GM12878 (cell line): ENCODE data around the gene LIN7A. TPM values are rescaled to one million over a fixed set of nuclear protein-coding genes. Genes with fewer than 3 reads are reported as not detected.

Experiments
- ATAC-seq: fragments of 200-7000 bp; cut with Tn5 transposase; 3 replicates; pipeline ENCODE4 v1.9.1; 2020; ENCODE audit warnings: mild to moderate bottlenecking, moderate library complexity
- BruUV-seq: library from RNA; stranded (reverse); fragments of 400-500 nt; replicated peaks from 2 replicates; lab custom pipeline; 2021; lab: Mats Ljungman, UMichigan
- CTCF ChIA-PET: fragments of 300-600 bp; sonication (Branson Sonifier 250); formaldehyde crosslinking; extraction: SDS; loops from one replicate; lab custom pipeline; 2021; ENCODE audit warnings: inconsistent platforms; lab: Yijun Ruan, JAX
- POLR2A ChIA-PET: fragments of 350-600 bp; formaldehyde crosslinking; extraction: SDS; loops from one replicate; lab custom pipeline; 2021; ENCODE audit warnings: inconsistent platforms; lab: Charles Lee
- RAD21 ChIA-PET: fragments of 300-600 bp; sonication (Branson Sonifier 250); formaldehyde crosslinking; loops from one replicate; lab custom pipeline; 2023; ENCODE audit warnings: antibody characterized with exemption; ENCODE audit not compliant: unreplicated experiment; lab: Charles Lee
- SMC1A ChIA-PET: fragments of 300-600 bp; sonication (Branson Sonifier 250); formaldehyde crosslinking; loops from one replicate; lab custom pipeline; 2023; ENCODE audit not compliant: unreplicated experiment, uncharacterized antibody; lab: Charles Lee
- DNase-seq: peaks from one replicate; pipeline ENCODE4 v3.0.0-alpha.2; 2011; ENCODE audit warnings: low read depth, low spot score
- FAIRE-seq: peaks from 3 replicates; lab custom pipeline; 2011; peaks lifted over from hg19 to GRCh38; lab: Jason Lieb, UNC
- H2AFZ ChIP-seq: 2 replicates; pipeline ENCODE4 v1.6.0; 2011; ENCODE audit warnings: low read depth, low read length, control low read depth; ENCODE audit not compliant: control insufficient read depth
- H3K27ac ChIP-seq: 2 replicates; pipeline ENCODE4 v1.5.1; 2011; ENCODE audit warnings: control low read depth; ENCODE audit not compliant: control insufficient read depth, insufficient read depth
- H3K27me3 ChIP-seq, 2 experiments: replicated peaks in 1 of 2; 2 replicates each; pipeline versions ENCODE4 v1.6.0 to v1.6.1; 2011; ENCODE audit warnings: low read length in 1 of 2; ENCODE audit not compliant: control insufficient read depth in 2 of 2, insufficient read depth in 2 of 2
- H3K36me3 ChIP-seq, 2 experiments: 2 replicates each; pipeline ENCODE4 v1.5.1; 2011; ENCODE audit warnings: low read length in 1 of 2; ENCODE audit not compliant: control insufficient read depth in 2 of 2, insufficient read depth in 2 of 2
- H3K4me1 ChIP-seq: 2 replicates; pipeline ENCODE4 v1.6.1; 2011; ENCODE audit warnings: mild to moderate bottlenecking, low read length, moderate library complexity, mixed read lengths; ENCODE audit not compliant: control insufficient read depth, insufficient read depth
- H3K4me2 ChIP-seq: 2 replicates; pipeline ENCODE4 v1.6.0; 2011; ENCODE audit warnings: control low read depth; ENCODE audit not compliant: control insufficient read depth, insufficient read depth
- H3K4me3 ChIP-seq: fragments of 200-600 bp; sonication (generic); 2 replicates; pipeline ENCODE4 v1.5.1; 2016
- H3K79me2 ChIP-seq: 2 replicates; pipeline ENCODE4 v1.6.0; 2011; ENCODE audit warnings: low read length; ENCODE audit not compliant: control insufficient read depth, insufficient read depth
- H3K9ac ChIP-seq: 2 replicates; pipeline ENCODE4 v1.8.0; 2011; ENCODE audit warnings: low read length, control low read depth, mixed read lengths; ENCODE audit not compliant: control insufficient read depth, insufficient read depth
- H3K9me3 ChIP-seq: replicated peaks from 3 replicates; pipeline ENCODE4 v1.5.1; 2011; ENCODE audit warnings: mild to moderate bottlenecking, low read length; ENCODE audit not compliant: control insufficient read depth, insufficient read depth
- H4K20me1 ChIP-seq: 2 replicates; pipeline ENCODE4 v1.6.0; 2011; ENCODE audit not compliant: control insufficient read depth, insufficient read depth
- CHD4 ChIP-seq: fragments of 200-600 bp; sonication (generic); IDR thresholded peaks from 2 replicates; pipeline ENCODE4 v1.6.1; 2016; ENCODE audit warnings: mild to moderate bottlenecking
- CTCF ChIP-seq, 3 experiments: IDR thresholded peaks in 2 of 3; conservative IDR thresholded peaks in 1 of 3; 2 replicates each; pipeline ENCODE4 v1.5.1; 2011; ENCODE audit warnings: low read depth in 3 of 3, low read length in 3 of 3, mild to moderate bottlenecking in 3 of 3, control low read depth in 2 of 3, moderate library complexity in 2 of 3, inconsistent platforms in 1 of 3, mixed read lengths in 1 of 3; ENCODE audit not compliant: control insufficient read depth in 2 of 3, insufficient read depth in 1 of 3; ENCODE audit errors: extremely low read depth in 1 of 3
- ELK1 ChIP-seq: IDR thresholded peaks from 2 replicates; pipeline ENCODE4 v1.6.1; 2012; ENCODE audit warnings: low read depth, low read length, improper control_type of control experiment
- ETV6 ChIP-seq, 2 experiments: fragments of 450-650 bp in 1 of 2; IDR thresholded peaks in 1 of 2; conservative IDR thresholded peaks in 1 of 2; 2 replicates each; pipeline ENCODE4 v1.6.1; 2014; ENCODE audit warnings: antibody characterized with exemption in 1 of 2, borderline replicate concordance in 1 of 2, low read depth in 1 of 2, mild to moderate bottlenecking in 1 of 2, moderate library complexity in 1 of 2
- FOS ChIP-seq: IDR thresholded peaks from 3 replicates; pipeline ENCODE4 v1.6.1; 2011; ENCODE audit warnings: borderline replicate concordance; ENCODE audit not compliant: insufficient read length; ENCODE audit errors: extremely low read depth
- FOXK2 ChIP-seq: fragments of 450-650 bp; IDR thresholded peaks from 2 replicates; pipeline ENCODE4 v1.6.1; 2017; ENCODE audit warnings: mild to moderate bottlenecking, moderate library complexity
- IRF4 ChIP-seq: IDR thresholded peaks from 2 replicates; pipeline ENCODE4 v1.6.1; 2011; ENCODE audit warnings: low read depth, low read length
- KDM1A ChIP-seq: fragments of 200-600 bp; sonication (generic); IDR thresholded peaks from 2 replicates; pipeline ENCODE4 v1.6.1; 2016; ENCODE audit warnings: borderline replicate concordance
- NR2C2 ChIP-seq: IDR thresholded peaks from 2 replicates; pipeline ENCODE4 v1.6.1; 2011; ENCODE audit warnings: borderline replicate concordance, low read depth; ENCODE audit not compliant: control insufficient read depth, insufficient read length
- POLR2A ChIP-seq: IDR thresholded peaks from 2 replicates; pipeline ENCODE4 v1.6.1; 2011; ENCODE audit warnings: low read depth, mild to moderate bottlenecking, low read length
- TCF3 ChIP-seq: IDR thresholded peaks from 2 replicates; pipeline ENCODE4 v1.6.1; 2012; ENCODE audit warnings: low read depth, mild to moderate bottlenecking, low read length, borderline replicate concordance; ENCODE audit not compliant: insufficient read depth
- USF2 ChIP-seq: IDR thresholded peaks from 2 replicates; pipeline ENCODE4 v1.6.1; 2011; ENCODE audit warnings: low read depth, low read length, improper control_type of control experiment, borderline replicate concordance
- YY1 ChIP-seq: IDR thresholded peaks from 2 replicates; pipeline ENCODE4 v1.6.1; 2011; ENCODE audit warnings: low read depth, mild to moderate bottlenecking, low read length
- ZNF217 ChIP-seq: fragments of 450-650 bp; IDR thresholded peaks from 2 replicates; pipeline ENCODE4 v1.6.1; 2017; ENCODE audit warnings: antibody characterized with exemption, mild to moderate bottlenecking
- WGBS: methylation state at CpG from one replicate; pipeline ENCODE4 v1.1.6; 2016; ENCODE audit warnings: low lambda C conversion rate; ENCODE audit not compliant: insufficient replicate concordance, insufficient coverage; ENCODE audit errors: missing lambda C conversion rate; 5-methylcytosine and 5-hydroxymethylcytosine counted together
- in situ Hi-C: fragments of 300-500 bp; cut with MboI; formaldehyde crosslinking; loops from 9 replicates; pipeline ENCODE4 v1.14.3; 2018; ENCODE audit warnings: mixed read lengths
- intact Hi-C: fragments of 100-400 bp; cut with micrococcal nuclease; formaldehyde crosslinking; loops from one replicate; pipeline ENCODE4 v1.14.2; 2022; ENCODE audit not compliant: unreplicated experiment
- polyA plus RNA-seq, 11 experiments: library from polyadenylated mRNA; depleted of rRNA in 4 of 11; unstranded in 6 of 11; stranded (reverse) in 5 of 11; fragments of >200 nt; fragmentation: Nextera tagmentation in 4 of 11; fragmentation: Illumina TruSeq in 1 of 11; extraction: Ambion mirVana in 4 of 11; extraction: Trizol in 1 of 11; gene quantifications; 1 replicate in 1 of 11; 2 replicates in 10 of 11; pipeline versions ENCODE4 v1.2.1 to v1.2.3, GENCODE V29; 2011 to 2016; ENCODE audit warnings: inconsistent platforms in 2 of 11, missing spikeins in 2 of 11, low read depth in 1 of 11
- total RNA-seq, 4 experiments: library from RNA; depleted of rRNA in 3 of 4; stranded (reverse); fragments of >200 nt in 3 of 4; fragmentation: Illumina TruSeq in 1 of 4; extraction: Trizol in 1 of 4; gene quantifications; 2 replicates each; pipeline versions ENCODE4 v1.2.1 to v1.2.3, GENCODE V29; 2013 to 2021

LIN7A gene
- total and polyA plus RNA-seq, 10 of the 15 experiments (the other 5 are each of a cell fraction or from before 2014, with no cell fraction given), result 0.04 to 0.93 (median 0.35) TPM; not detected in 1

- WGBS, result 95% methylated on average over 3 of the region's 3 CpGs
- no peak overlapping the region for H3K4me3 ChIP-seq
- FAIRE-seq, result no peak
- intact Hi-C loops, result no loop called here
- no peak overlapping the region for H3K4me2 ChIP-seq
- no TSS peak for BruUV-seq
- H2AFZ ChIP-seq, result no peak overlapping the region
- no peaks in the 10 kb centered on the region for H3K27me3 ChIP-seq
- no peaks in the 10 kb centered on the region for H3K4me1 ChIP-seq
- in situ Hi-C loops, result no loop called here
- no peaks in the 10 kb centered on the region for H3K79me2 ChIP-seq
- no peak for TF ChIP-seq KDM1A
- TF ChIP-seq CHD4, result no peak
- TF ChIP-seq YY1, result no peak
- TF ChIP-seq TCF3, result no peak
- no peak for TF ChIP-seq ETV6 (conservative IDR thresholded peaks at IDR 0.05 in 1 of 2, IDR thresholded peaks at IDR 0.05 in 1 of 2; ENCODE audit: borderline replicate concordance in 1 of 2, low read depth in 1 of 2)
- no peak for TF ChIP-seq FOS
- TF ChIP-seq FOXK2, result no peak
- no peak for TF ChIP-seq POLR2A
- no peak for TF ChIP-seq CTCF (IDR thresholded peaks at IDR 0.05 in 2 of 3, conservative IDR thresholded peaks at IDR 0.05 in 1 of 3; ENCODE audit: control insufficient read depth in 2 of 3, extremely low read depth in 1 of 3, insufficient read depth in 1 of 3, low read depth in 3 of 3, low read length in 3 of 3)
- no peak for TF ChIP-seq NR2C2
- no peak for TF ChIP-seq ZNF217
- TF ChIP-seq ELK1, result no peak
- TF ChIP-seq USF2, result no peak
- TF ChIP-seq IRF4, result no peak
- TF ChIP-seq, all 136 proteins: peak for 0
- RAD21 ChIA-PET, result interaction anchor here (1.0 kb wide), 1 partner anchor 57 kb away, joined by 4 read pairs; no protein-coding TSS in a partner anchor
- H3K36me3 ChIP-seq, result no peaks in the 10 kb centered on the region
- POLR2A ChIA-PET, result no interaction called here
- no peaks in the 10 kb centered on the region for H3K9me3 ChIP-seq
- CTCF ChIA-PET, result interaction anchor here (1.4 kb wide), 1 partner anchor 78 kb away, joined by 4 read pairs; no protein-coding TSS in a partner anchor
- DNase-seq (no peak), ATAC-seq (no peak)
- H4K20me1 ChIP-seq, result no peaks in the 10 kb centered on the region
- no peak overlapping the region for H3K9ac ChIP-seq
- no peak overlapping the region for H3K27ac ChIP-seq
- SMC1A ChIA-PET, result interaction anchor here (1.1 kb wide), 1 partner anchor 8 kb away, joined by 3 read pairs; no protein-coding TSS in a partner anchor
Measured at GRCh38 chr12:80894179-80894578, 43.6 kb downstream of the LIN7A start.
